GM18867 (cell line): ENCODE data around the gene KIAA2012.
A peak's percentile ranks its signal among the peaks of the same experiment; 100 is the strongest.

ENCODE experiments used
- ATAC-seq: cut with Tn5 transposase; IDR thresholded peaks from one replicate; pipeline ENCODE4 v1.9.1; 2021; ENCODE audit warnings: mild to moderate bottlenecking, moderate library complexity; ENCODE audit not compliant: unreplicated experiment

The KIAA2012 gene

DNA sequence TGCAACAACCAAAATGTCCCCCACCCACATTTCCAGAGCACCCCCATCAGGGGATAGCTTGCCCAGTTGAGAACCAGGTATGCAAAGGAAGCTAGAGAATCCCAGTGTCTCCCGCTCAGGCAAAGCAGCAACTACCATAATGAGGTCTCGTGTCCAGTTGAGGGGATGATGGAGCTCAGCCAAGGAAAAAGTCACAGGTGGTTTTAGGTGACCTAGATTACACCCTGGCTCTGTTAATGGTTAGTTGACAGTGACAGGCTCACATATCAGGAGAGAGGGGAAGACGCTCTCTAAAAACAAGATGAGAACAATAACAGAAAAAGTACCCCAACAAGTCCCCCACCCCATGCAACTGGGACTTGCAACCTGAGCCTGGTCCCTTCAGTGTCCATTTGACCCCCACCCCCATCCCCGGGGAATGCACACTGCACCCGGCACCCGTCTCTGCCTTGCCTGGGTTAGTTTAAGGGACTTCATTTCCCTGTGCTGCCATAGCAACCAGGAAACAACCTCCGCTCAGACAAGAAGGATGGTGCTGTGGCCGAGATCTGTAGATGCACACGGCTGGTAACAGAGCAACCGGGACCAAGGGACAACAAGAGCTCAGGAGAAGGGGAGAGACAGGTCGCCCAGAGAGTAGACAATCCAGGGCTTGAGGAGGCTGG, at the start of gene KIAA2012:
Gene KIAA2012 (plus strand): TSS at position 519 of the 665 bp plus-strand sequence. CDS start 373 bp downstream, outside the sequence.
- ATAC-seq = no peak

DNA sequence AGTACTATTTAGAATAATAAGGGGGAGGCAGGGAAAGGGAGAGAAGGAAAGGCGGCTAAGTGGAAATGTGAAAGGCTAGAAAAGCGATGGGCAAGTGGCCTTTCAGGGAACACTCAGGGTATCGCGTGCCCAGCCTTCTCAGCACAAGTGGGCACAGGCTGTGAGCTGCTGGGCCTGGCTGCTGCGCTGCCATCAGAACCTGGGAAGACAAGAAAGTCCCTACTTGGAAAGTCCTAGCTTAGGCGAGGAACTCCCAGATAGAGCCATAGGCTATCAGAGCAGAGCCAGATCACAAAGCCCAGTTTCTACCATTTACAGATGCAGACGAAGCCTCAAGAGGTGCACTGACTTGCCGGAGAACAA, 49.2 kb upstream of the KIAA2012 start:
- no peak for ATAC-seq

DNA sequence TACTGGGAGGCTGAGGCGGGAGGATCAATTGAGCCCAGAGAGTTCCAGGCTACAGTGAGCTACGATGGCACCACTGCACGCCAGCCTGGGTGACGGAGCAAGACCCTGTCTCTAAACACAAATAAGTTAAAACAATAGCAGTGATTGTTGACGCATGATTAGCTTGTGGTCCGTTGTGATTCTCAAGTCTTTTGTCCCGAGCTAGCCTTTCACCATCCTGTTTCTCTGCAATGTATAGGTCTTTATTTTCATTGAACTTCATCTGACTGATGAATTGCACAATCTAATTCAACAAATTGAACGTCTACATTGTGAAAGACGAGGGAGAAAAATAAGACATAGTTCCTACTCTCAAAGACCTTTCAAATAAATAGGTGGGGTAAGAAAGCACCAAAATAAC, 48.2 kb upstream of the KIAA2012 start:
- no peak for ATAC-seq

DNA sequence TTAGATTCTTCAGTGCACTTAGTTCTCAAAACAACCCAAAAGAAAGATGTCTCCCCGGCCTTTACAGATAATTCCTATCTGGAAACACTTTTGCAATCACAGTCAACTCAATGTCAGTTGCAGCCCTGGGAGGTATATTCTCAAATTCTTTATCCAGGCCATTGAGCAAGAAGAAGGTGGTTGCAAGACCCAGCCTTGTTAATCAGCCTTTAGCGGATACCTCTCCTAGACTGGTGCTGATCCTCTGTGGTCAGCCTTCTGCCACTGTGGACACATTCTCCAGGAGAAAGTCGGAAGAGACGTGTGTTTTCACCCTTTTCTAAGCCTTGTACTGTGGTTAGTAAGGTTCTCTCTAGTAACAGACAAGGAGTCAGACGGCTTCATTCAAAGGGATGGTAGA, 47.2 kb upstream of the KIAA2012 start:
- ATAC-seq = no peak

DNA sequence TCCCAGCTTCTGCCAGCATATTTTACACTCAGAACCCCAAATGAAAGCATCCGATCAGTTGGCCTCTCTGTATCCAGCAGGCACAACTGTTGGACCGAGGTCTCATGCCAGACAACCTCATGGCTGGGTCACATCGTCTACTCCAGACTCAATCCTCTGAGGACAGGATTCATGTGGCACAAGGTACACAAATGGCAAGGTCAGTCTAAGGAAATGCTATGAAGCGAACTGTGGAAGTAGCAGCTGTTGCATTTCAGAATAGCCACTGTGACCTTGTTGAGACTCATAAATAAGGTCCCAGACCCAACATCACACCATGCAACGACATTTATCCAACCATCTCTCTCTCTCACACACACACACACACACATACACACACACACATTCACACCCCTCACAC, 46.5 kb upstream of the KIAA2012 start:
- ATAC-seq = no peak

DNA sequence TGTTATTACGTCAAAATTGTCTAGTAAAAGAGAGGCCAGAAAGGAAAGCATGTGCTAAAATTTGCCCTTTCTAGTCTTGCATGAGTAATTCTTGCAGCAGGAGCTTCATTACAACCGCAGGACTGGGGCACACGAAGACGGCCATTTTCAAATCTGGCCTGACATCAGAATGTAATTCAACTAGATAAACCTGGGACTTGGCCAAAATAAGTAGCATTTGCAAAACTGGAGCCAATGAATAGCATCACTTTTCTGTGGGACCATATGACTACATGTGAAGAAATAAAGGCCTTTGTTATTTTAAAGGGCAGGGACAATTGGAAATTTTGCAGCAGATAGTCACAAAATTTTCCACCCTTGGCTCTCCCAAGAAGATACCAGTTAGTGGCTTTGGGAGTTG, 42.4 kb upstream of the KIAA2012 start:
- ATAC-seq = no peak

DNA sequence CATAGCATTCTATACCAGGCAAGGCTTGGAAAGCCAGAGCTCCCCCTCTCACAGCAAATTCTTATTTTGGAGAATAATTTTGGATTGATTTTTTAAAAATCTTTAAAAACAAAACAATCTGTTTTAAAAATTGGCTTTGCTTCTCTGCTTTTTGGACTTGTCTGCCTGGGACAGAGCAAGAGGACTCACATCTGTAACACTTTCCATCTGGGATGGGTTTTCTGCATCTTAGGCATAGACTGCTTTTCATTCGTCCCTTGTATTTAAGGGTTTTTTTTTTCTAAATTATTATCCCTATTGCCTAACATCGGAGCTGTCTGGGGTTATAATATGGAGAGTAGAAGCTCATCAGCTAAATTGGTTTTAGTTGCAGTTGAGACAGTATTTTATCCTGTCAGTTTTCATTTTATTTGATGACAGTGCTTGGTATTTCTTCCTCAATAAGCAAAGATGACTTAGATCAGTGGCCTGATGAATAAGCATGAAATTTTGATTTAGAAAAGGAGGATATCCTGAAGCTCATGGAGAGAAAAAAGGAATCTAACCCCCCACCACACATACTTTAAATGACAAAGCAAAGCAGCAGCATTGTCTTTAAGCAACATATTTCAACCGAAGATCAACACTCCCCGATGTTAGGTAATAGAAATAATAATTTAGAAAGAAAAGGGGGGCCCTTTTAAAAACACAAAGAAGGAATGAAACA, 41.7 kb upstream of the KIAA2012 start:
- no peak for ATAC-seq

DNA sequence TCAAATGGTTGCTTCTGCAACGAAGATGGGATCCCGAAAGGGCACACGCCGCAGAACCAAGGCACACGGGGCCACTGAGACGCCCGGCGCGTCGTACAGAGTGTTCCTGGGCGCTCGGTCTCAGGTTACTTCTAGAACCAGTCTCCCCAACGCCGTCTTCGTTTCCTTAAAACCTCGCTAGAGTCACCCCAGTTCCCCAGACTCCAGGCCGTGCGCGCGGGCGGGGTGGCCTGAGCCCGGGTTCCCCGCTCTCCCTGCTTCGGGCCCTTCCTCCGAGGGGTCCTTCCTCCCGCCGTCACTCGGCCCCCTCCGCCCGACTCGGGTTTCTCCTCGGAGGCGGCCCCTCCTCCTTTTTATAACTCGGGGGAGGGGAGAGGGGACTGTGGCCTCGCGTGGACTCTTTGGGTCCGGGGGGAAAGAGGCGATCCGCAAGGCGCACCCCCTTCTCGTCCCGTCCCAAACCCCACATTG, 40.2 kb upstream of the KIAA2012 start:
- ATAC-seq = peak; percentile 18

DNA sequence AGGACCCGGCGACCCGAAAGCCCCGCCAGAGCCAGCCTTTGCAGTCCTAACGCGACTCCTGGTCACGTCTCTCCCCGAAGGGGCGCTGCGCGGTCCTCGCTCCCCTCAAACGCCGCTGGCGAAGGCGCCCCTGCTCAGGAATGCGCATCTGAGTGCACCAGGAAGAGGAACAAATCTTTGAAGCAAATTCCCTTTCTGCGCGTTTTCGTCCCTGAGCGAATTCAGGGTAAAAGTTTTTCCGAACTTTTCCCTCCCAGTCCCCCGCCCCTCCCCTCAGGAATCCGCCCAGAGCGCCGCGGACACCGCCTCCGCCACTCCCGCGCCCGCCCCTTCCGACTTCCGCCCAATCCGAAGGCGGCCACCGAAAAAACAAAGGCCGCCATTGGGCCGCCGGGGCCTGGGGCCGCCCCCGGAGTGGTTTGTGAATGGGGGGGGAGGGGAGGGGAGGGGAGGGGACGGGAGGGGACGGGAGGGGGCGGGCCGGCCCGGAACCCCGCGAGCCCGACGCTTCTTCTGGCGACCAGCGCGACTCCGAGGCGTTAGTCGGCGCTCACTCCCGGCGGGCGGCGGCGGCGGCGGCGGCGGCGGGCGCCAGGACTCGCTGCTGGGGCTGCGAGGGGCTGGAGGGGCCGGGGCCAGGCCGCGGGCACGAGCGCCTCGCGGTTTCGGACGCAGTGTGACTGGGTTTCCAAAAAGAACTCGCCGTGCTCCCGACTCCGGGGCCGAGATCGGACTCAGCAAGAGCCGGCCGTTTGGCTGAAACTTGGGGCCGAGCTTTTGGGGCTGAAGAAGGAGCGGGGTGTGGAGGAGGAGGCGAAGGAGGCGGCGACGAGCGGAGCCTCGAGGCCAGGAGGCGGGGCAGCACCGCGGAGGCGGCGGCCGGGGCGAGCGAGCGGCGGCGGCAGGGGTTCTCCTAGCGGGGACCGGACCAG, 39.5 kb upstream of the KIAA2012 start, which contains the start of gene FZD7:
Gene FZD7 (plus strand): TSS at position 539 of the 932 bp plus-strand sequence. CDS start 793 bp downstream, outside the sequence.
- ATAC-seq = peak; percentile 79

DNA sequence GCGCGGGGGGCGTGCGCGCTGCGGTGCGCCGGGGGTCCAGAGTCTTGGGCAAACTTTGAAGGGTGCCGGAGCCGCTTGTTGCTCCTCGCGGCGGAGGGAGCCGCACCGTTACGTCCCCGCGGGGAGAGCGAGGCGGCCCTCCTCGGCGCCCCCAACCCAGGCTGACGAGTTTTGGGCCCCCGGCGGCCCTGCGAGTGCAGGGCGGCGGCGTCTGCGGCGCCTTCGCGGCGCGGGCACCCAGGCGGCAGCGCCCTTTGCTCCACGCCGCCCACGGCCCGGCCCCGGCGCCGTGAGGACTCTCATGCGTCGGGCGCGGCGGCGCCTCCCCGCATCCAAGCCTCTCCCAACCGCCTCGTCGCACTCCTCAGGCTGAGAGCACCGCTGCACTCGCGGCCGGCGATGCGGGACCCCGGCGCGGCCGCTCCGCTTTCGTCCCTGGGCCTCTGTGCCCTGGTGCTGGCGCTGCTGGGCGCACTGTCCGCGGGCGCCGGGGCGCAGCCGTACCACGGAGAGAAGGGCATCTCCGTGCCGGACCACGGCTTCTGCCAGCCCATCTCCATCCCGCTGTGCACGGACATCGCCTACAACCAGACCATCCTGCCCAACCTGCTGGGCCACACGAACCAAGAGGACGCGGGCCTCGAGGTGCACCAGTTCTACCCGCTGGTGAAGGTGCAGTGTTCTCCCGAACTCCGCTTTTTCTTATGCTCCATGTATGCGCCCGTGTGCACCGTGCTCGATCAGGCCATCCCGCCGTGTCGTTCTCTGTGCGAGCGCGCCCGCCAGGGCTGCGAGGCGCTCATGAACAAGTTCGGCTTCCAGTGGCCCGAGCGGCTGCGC, 38.6 kb upstream of the KIAA2012 start:
- ATAC-seq = peak; percentile 16

DNA sequence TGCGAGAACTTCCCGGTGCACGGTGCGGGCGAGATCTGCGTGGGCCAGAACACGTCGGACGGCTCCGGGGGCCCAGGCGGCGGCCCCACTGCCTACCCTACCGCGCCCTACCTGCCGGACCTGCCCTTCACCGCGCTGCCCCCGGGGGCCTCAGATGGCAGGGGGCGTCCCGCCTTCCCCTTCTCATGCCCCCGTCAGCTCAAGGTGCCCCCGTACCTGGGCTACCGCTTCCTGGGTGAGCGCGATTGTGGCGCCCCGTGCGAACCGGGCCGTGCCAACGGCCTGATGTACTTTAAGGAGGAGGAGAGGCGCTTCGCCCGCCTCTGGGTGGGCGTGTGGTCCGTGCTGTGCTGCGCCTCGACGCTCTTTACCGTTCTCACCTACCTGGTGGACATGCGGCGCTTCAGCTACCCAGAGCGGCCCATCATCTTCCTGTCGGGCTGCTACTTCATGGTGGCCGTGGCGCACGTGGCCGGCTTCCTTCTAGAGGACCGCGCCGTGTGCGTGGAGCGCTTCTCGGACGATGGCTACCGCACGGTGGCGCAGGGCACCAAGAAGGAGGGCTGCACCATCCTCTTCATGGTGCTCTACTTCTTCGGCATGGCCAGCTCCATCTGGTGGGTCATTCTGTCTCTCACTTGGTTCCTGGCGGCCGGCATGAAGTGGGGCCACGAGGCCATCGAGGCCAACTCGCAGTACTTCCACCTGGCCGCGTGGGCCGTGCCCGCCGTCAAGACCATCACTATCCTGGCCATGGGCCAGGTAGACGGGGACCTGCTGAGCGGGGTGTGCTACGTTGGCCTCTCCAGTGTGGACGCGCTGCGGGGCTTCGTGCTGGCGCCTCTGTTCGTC, 37.7 kb upstream of the KIAA2012 start:
- no peak for ATAC-seq

DNA sequence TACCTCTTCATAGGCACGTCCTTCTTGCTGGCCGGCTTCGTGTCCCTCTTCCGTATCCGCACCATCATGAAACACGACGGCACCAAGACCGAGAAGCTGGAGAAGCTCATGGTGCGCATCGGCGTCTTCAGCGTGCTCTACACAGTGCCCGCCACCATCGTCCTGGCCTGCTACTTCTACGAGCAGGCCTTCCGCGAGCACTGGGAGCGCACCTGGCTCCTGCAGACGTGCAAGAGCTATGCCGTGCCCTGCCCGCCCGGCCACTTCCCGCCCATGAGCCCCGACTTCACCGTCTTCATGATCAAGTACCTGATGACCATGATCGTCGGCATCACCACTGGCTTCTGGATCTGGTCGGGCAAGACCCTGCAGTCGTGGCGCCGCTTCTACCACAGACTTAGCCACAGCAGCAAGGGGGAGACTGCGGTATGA, 37.1 kb upstream of the KIAA2012 start:
- ATAC-seq = no peak

DNA sequence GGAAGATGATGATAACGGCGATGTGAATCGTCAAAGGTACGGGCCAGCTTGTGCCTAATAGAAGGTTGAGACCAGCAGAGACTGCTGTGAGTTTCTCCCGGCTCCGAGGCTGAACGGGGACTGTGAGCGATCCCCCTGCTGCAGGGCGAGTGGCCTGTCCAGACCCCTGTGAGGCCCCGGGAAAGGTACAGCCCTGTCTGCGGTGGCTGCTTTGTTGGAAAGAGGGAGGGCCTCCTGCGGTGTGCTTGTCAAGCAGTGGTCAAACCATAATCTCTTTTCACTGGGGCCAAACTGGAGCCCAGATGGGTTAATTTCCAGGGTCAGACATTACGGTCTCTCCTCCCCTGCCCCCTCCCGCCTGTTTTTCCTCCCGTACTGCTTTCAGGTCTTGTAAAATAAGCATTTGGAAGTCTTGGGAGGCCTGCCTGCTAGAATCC, 36.4 kb upstream of the KIAA2012 start:
- no peak for ATAC-seq

DNA sequence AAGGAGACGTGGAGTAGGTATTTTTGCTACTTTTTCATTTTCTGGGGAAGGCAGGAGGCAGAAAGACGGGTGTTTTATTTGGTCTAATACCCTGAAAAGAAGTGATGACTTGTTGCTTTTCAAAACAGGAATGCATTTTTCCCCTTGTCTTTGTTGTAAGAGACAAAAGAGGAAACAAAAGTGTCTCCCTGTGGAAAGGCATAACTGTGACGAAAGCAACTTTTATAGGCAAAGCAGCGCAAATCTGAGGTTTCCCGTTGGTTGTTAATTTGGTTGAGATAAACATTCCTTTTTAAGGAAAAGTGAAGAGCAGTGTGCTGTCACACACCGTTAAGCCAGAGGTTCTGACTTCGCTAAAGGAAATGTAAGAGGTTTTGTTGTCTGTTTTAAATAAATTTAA, 36.0 kb upstream of the KIAA2012 start:
- no peak for ATAC-seq

DNA sequence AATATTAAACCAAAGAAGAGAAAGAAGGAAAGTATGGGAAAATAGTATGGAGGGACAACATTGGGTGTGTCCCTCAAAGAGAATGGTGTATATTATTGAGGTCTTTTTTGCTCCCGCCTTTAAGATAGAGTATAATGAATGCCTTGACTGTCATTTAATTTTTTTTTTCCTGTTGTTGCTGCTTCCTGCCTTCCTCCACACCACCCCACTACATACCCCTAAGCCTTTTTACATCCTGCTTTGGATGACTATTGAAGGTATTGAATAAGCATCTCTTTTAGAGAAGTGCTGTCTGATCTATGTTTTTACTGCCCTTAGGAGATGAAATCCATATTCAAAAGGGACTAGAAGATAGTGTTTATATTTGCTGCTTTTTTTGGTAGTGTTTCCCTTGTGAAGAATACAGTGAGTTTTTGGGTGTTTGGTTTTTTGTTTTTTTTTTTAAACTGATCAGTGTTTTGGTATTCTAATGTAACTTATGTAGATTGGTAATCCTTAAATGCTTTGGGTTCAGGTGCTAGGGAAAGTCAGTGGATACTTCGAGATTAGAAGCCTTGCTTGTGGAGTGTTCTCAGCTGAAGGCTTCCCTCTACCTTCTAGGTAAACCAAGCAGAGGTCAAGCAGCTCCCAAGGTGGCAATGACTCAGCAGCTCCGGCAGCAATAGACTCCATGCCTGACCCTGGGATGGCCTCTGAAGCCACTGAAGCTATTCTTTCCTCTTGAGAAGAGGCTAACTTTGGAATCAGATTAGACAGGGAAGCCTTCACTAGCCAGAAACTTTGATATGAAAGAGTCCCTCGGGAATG, 34.4 kb upstream of the KIAA2012 start:
- no peak for ATAC-seq

DNA sequence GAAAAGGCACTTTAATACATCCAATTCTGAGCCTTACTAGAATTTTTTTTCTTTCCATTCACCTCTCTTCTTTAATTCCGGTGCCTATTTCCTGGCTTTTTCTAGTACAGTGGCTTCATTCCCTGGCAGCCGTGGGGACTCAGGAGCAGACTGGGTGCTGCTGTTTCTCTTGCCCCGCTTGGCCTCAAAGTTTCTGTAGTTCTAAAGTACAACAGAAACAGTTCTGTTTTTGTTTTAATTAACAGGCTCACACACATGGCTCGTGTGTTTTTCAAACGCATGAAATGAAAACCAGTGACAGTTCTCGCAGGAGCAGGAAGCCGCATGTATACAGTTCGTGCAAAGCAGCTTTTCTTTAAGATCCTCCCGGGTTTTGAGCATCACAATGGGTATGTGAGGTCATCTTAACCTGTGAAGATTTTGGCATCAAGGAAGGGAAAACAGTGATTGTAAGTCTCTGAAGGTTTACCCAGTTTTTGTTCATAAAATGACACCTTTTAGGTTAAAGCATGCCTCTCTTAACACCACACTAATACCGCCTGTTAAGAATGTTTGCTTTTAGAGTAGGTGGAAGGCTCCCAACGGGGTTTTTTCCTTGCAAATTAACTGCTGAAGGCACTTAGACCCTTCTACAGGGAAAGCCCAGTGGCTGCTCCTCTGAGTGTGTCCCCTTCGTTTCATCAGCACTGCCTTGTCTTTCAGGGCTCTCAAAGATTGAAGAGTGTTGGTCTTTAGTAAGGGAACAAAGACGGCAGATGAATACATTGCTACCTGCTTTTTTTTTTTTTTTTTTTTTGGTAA, 33.6 kb upstream of the KIAA2012 start:
- ATAC-seq = no peak

DNA sequence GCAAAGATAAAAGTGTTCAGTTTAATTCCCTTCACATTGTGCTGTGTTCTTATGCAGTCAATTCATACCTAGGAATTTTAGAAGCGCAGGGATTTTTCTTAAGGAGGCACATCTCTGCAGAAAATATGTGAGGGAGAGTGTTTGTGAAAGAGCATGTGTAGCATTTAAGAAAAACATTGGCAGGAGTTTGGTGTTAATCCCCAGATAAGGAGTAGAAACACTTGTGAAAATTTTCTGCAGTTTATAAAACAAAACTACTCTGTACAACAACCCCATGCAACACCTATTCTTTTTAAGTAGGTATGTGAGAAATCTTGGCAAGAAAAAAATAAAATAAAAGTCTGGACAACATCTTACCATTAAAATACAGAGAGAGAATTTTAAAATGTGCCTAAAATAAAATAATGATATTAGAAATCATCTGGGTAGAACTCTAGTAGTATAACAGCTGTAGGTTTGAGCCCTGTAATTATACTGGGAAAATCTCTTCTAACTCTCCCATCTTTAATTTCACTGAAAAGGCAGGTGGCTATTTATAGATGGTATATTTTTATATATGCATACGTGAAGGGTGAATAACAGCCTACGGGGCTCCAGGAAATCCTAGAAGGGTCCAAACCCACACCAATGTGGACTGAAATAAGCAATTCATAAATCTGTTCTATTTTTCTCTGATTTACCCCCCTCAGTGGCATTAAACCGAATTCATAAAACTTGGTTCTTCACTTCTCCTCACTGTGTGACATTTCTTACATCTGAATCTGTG, 32.8 kb upstream of the KIAA2012 start:
- no peak for ATAC-seq
